ENCODE results near the gene VPS16.

The VPS16 gene

DNA sequence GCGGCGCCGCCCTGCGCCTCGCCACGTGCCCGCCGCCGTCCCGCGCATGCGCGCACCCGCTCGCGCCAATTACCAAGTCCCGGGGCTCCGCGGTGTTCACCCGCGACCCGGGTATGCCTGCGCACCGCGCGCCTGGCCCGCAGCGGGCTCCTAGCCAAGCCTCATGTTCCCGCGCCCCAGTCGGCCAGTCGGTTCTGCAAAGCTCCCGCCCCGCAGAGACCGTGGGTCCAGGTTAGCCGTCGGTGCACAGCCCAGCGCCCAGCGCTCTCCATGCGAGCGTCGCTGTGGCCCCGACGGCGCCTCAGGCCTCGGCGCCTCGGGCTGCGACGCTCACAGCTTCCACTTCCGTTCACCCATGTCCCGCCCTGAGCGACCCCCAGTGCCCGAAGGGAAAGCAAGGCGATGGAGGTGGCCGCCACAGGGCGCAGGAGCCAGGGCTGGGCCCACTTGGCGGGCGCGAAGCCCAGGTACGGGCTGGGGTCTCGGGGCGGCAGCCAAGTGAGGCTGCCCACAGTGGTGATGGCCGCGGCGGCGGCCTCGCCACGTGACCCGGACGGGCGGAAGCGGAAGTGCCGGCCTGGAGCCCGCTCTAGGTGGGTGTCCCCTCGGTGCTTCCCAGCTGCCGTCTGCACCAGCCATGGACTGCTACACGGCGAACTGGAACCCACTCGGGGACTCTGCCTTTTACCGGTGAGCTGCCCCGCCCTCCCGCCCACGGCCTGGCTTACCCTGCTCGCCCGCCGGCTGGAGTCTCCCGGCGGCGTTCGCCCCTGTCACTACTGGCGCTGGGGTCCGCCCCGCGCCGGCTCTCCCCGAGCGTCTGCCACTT lies at the start of gene VPS16, which contains the start of gene PCED1A:
VPS16 (plus strand) TSS at position 608 of the 829 bp plus-strand sequence; CDS start at position 638, 30 bp downstream.
PCED1A (minus strand) TSS at position 518 of the 829 bp plus-strand sequence. CDS start 743 bp downstream, outside the sequence.
- peak; percentile 84 to 88 for DNase-seq (ENCODE audit: low read depth in 2 of 2)

DNA sequence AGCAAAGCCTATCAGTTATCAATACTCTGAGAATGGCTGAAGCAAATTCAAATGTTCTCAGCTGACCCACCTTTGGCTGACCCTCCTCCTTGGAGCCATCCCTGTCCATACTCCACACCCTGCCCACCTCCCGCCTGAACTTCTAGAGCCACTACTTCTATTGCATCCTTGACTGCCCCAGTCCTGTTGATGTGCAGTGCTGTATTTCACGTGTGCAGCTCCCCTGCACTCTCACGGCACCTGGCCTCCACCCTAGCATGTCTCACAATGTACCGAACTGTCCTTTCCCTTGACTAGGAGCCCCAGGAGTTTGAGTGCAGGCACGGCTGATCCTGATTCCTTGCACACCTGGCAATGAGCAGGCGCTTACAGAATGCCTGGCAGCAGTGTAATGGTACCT lies 47.1 kb upstream of the VPS16 start:
- DNase-seq (ENCODE audit: low read depth in 2 of 2): no peak

- no peak for DNase-seq (ENCODE audit: low read depth in 2 of 2)
Observed at GRCh38 chr20:2794202-2794748, 46.3 kb upstream of the VPS16 start.

- DNase-seq (ENCODE audit: low read depth in 2 of 2): no peak
Observed at GRCh38 chr20:2794866-2795447, 45.6 kb upstream of the VPS16 start.

GRCh38 chr20:2795451-2795850 lies 45.1 kb upstream of the VPS16 start:
- no peak for DNase-seq (ENCODE audit: low read depth in 2 of 2)

GRCh38 chr20:2796011-2796660 lies 44.4 kb upstream of the VPS16 start:
- no peak for DNase-seq (ENCODE audit: low read depth in 2 of 2)

DNA sequence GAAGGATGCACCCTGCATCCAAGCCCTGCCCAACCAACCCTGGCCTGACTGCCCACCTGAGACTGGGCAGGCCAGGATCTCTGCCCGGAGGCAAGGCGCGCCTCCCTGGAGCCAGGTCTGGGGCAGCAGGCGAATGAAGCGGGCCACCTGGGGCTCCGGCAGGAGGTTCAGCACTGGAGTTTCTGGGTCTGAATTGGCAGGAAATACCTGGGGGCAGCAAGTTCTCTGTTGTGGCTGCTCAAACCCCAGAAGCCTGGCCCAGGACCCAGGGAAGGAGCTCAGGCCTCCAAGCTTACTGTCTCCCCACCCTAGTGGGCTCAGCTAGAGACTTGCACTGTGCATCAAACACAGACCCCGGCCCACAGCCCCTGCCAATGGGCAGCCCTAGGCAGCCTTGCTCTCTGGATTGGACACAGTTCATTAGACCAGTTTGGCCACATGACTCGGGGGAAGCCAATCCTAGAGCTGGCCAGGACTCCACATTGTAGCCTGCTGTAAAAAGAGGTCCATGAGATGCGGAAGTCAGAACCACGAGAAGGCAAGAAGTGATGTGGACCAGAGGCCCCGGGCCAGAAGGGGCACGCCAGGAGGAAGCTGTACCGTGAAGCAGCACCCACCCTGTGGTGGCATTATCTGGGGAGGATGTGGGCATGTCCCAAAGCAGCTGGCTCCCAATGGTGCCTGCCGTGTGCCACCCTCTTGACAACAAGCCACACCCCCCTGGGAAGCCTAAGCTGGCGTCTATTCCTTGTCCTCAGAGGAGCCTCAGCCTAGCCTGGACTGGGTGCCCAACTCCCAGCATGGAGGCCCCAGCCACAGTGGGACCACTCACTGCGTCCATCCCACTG lies 43.2 kb upstream of the VPS16 start:
- DNase-seq (ENCODE audit: low read depth in 2 of 2): no peak

GRCh38 chr20:2798095-2798805 lies 42.3 kb upstream of the VPS16 start:
- no peak for DNase-seq (ENCODE audit: low read depth in 2 of 2)

DNA sequence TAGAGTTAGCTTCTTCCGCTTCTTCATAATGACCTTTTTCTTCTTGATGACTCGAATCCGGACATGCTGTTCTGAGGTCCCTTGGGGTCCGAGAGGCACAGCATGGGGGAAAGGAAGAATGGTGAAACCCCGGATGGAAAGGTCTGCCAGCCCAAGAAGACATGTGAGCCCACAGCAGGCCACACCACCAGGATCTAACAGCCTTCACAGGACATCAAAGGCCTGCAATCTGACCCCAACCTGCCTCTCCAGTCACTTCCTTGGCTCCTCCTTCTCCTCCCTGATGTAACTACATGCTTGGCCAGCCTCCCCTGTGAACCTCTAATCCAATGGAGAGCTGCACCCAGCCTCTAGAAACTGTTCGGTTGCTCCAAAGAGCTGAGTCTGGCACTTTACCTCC lies 41.7 kb upstream of the VPS16 start:
- DNase-seq (ENCODE audit: low read depth in 2 of 2): no peak

GRCh38 chr20:2799271-2799670 lies 41.3 kb upstream of the VPS16 start:
- no peak for DNase-seq (ENCODE audit: low read depth in 2 of 2)

- no peak for DNase-seq (ENCODE audit: low read depth in 2 of 2)
Observed at GRCh38 chr20:2799688-2800520, 40.6 kb upstream of the VPS16 start.

DNA sequence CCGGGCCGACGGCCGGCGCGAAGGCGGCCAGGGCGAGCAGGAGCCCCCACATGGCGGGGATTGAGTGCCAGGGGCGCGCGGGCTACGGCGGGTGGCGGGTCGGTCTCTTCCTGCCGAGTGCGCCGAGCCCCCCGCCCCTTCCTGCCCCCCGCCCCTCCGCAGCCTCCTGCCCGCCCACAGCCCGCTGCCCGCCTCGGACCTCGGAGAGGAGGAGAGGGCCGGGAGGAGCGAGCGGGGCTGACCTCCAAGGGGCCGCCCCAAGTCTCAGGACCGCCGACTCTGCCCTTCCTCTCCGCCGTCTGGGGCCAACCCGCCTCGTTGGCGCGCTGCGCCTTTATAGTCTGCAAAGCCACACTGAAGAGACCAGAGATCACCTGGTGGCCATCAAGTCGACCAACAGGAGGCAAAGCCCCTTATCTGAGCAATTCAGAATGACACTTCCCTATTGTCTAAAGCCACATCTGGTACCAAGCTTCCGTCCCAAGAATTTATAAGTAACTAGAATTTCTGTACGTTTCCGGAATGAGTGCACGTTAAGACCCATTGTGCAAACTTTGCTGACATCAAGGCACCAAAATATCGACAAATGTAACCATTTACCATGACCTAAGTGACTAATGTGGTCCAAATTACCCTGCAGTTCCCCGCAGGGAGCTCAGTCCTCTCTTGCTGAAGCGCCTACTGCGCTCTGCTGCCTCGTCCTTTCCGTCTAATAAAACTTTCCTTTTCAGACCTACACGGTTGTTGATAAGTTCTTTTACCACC lies 39.8 kb upstream of the VPS16 start, which contains the start of gene CPXM1:
CPXM1 (minus strand) TSS at position 107 of the 765 bp plus-strand sequence; CDS start at position 52, 55 bp downstream.
- DNase-seq (ENCODE audit: low read depth in 2 of 2): peak in 1 of 2 donors; percentile 9

- no peak for DNase-seq (ENCODE audit: low read depth in 2 of 2)
Observed at GRCh38 chr20:2801286-2801728, 39.2 kb upstream of the VPS16 start.

- DNase-seq (ENCODE audit: low read depth in 2 of 2): no peak
Observed at GRCh38 chr20:2804041-2804828, 36.3 kb upstream of the VPS16 start.

GRCh38 chr20:2804852-2805688 lies 35.5 kb upstream of the VPS16 start:
- no peak for DNase-seq (ENCODE audit: low read depth in 2 of 2)

DNA sequence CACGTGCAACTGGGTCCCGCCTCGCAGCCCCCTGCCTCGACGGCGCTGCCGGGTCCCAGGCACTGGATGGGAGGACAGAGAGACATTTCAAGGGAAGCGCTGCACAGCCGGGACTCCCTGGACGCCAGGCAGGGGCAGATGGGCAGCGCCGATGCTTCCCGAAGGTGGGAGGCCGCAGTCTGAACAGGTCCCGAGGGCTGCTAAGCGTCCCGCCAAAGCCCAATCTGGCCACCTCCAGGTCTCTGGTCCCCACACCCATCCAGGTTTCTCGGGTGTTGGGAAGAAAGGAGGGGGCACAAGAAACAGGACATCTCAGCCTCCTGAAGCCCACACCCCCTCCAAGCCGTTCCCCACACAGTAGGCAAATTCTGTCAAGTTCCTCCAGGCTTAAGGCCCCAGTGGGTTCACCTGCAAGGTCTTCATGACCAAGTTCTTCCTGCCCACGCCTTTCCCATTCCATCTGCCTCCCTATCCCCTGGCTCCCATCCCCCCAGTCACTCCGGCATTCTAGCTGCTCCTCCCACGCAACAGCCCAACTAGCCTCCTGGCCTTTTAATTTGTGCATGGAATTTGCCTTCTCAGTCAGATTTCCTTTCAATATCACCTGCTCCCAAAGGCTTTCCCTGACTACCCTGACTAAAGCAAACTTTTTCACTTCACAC lies 34.7 kb upstream of the VPS16 start:
- DNase-seq (ENCODE audit: low read depth in 2 of 2): no peak

GRCh38 chr20:2806351-2806701 lies 34.2 kb upstream of the VPS16 start:
- DNase-seq (ENCODE audit: low read depth in 2 of 2): no peak
